Mesenchymal stem cell (in vitro differentiated cells and primary cell): ENCODE data around the gene RPS27A. TPM values are rescaled to one million over a fixed set of nuclear protein-coding genes. Genes with fewer than 3 reads are reported as not detected.
"Not testable (repeated sequence)": the region's sequence is repeated elsewhere in the genome, so short reads cannot be mapped to it uniquely, and the experiment has no call there.

Experiments used
- DNase-seq: peaks from one replicate; pipeline ENCODE4 v3.0.0-alpha.2; 2013
- H2AFZ ChIP-seq: one replicate; pipeline ENCODE4 v1.6.1; 2013; ENCODE audit warnings: low read depth, mild to moderate bottlenecking, control low read depth, inconsistent platforms, low read length, moderate library complexity
- H2AK5ac ChIP-seq: 2 replicates; pipeline ENCODE4 v1.6.1; 2013; ENCODE audit warnings: low read length, moderate library complexity, mild to moderate bottlenecking, inconsistent platforms; ENCODE audit not compliant: severe bottlenecking
- H2BK120ac ChIP-seq: one replicate; pipeline ENCODE4 v1.6.1; 2013; ENCODE audit warnings: low read depth, mild to moderate bottlenecking, inconsistent platforms, low read length, moderate library complexity
- H2BK12ac ChIP-seq, 2 experiments: one replicate each; pipeline ENCODE4 v1.6.1; 2013; ENCODE audit warnings: inconsistent platforms in 2 of 2, low read length in 2 of 2, mild to moderate bottlenecking in 2 of 2, moderate library complexity in 2 of 2, control low read depth in 1 of 2
- H2BK15ac ChIP-seq: one replicate; pipeline ENCODE4 v1.6.1; 2013; ENCODE audit warnings: mild to moderate bottlenecking, low read depth, inconsistent platforms; ENCODE audit not compliant: poor library complexity, severe bottlenecking
- H2BK5ac ChIP-seq: 2 replicates; pipeline ENCODE4 v1.6.1; 2013; ENCODE audit warnings: low read depth, mild to moderate bottlenecking, low read length, control low read depth, inconsistent platforms; ENCODE audit not compliant: poor library complexity, severe bottlenecking
- H3K14ac ChIP-seq, 2 experiments: one replicate each; pipeline ENCODE4 v1.6.1; 2013; ENCODE audit warnings: inconsistent platforms in 2 of 2, low read length in 2 of 2, control low read depth in 1 of 2, mild to moderate bottlenecking in 1 of 2, moderate library complexity in 1 of 2
- H3K18ac ChIP-seq, 2 experiments: one replicate each; pipeline ENCODE4 v1.6.1; 2013; ENCODE audit warnings: inconsistent platforms in 2 of 2, low read length in 2 of 2, control low read depth in 1 of 2, low read depth in 1 of 2, mild to moderate bottlenecking in 1 of 2
- H3K23ac ChIP-seq, 2 experiments: one replicate each; pipeline ENCODE4 v1.6.1; 2013; ENCODE audit warnings: inconsistent platforms in 2 of 2, low read length in 2 of 2, mild to moderate bottlenecking in 2 of 2, moderate library complexity in 2 of 2, control low read depth in 1 of 2
- H3K27ac ChIP-seq: 2 replicates; pipeline ENCODE4 v1.5.1; 2013; ENCODE audit warnings: mild to moderate bottlenecking, moderate library complexity, low read length, control low read depth, inconsistent platforms; ENCODE audit not compliant: poor library complexity, severe bottlenecking
- H3K27me3 ChIP-seq, 2 experiments: 2 replicates each; pipeline versions ENCODE4 v1.6.1 to v1.7.0; 2013; ENCODE audit warnings: low read length in 2 of 2, mild to moderate bottlenecking in 2 of 2, moderate library complexity in 2 of 2, control low read depth in 1 of 2, inconsistent platforms in 1 of 2; ENCODE audit not compliant: control insufficient read depth in 1 of 2, insufficient read depth in 1 of 2
- H3K36me3 ChIP-seq, 2 experiments: 2 replicates each; pipeline versions ENCODE4 v1.6.1 to v1.7.0; 2013; ENCODE audit warnings: low read length in 2 of 2, control low read depth in 1 of 2, inconsistent platforms in 1 of 2, low read depth in 1 of 2, mild to moderate bottlenecking in 1 of 2; ENCODE audit not compliant: insufficient read depth in 2 of 2, control insufficient read depth in 1 of 2
- H3K4ac ChIP-seq, 2 experiments: one replicate each; pipeline ENCODE4 v1.6.1; 2013; ENCODE audit warnings: inconsistent platforms in 2 of 2, low read length in 2 of 2, mild to moderate bottlenecking in 2 of 2, moderate library complexity in 2 of 2, control low read depth in 1 of 2, low read depth in 1 of 2
- H3K4me1 ChIP-seq: 2 replicates; pipeline ENCODE4 v1.6.1; 2013; ENCODE audit warnings: low read depth, low read length, control low read depth; ENCODE audit not compliant: control insufficient read depth, insufficient read depth
- H3K4me2 ChIP-seq: 2 replicates; pipeline ENCODE4 v1.6.1; 2013; ENCODE audit warnings: low read length, mild to moderate bottlenecking, inconsistent platforms; ENCODE audit not compliant: poor library complexity, severe bottlenecking
- H3K4me3 ChIP-seq, 2 experiments: 2 replicates each; pipeline versions ENCODE4 v1.5.1 to v1.7.0; 2013; ENCODE audit warnings: low read length in 2 of 2, mild to moderate bottlenecking in 2 of 2, control low read depth in 1 of 2, low read depth in 1 of 2; ENCODE audit not compliant: insufficient read depth in 1 of 2
- H3K79me1 ChIP-seq: replicated peaks from 2 replicates; pipeline ENCODE4 v1.6.1; 2013; ENCODE audit warnings: mild to moderate bottlenecking, control low read depth, low read length, inconsistent platforms; ENCODE audit not compliant: poor library complexity, severe bottlenecking
- H3K9ac ChIP-seq: 2 replicates; pipeline ENCODE4 v1.7.0; 2013; ENCODE audit warnings: mild to moderate bottlenecking, low read length, moderate library complexity
- H3K9me3 ChIP-seq: 2 replicates; pipeline ENCODE4 v1.7.0; 2013; ENCODE audit warnings: mild to moderate bottlenecking, low read length; ENCODE audit not compliant: control insufficient read depth
- H4K8ac ChIP-seq: one replicate; pipeline ENCODE4 v1.6.1; 2013; ENCODE audit warnings: inconsistent platforms, mild to moderate bottlenecking, low read length, moderate library complexity
- H4K91ac ChIP-seq: one replicate; pipeline ENCODE4 v1.6.1; 2013; ENCODE audit warnings: mild to moderate bottlenecking, low read length, inconsistent platforms
- WGBS: methylation state at CpG from one replicate; pipeline ENCODE4 v1.1.7; 2013; ENCODE audit warnings: mixed read lengths; 5-methylcytosine and 5-hydroxymethylcytosine counted together
- polyA plus RNA-seq, 2 experiments: library from polyadenylated mRNA; stranded (reverse); fragments of 200-250 nt; gene quantifications; one replicate each; pipeline ENCODE4 v1.2.3, GENCODE V29; 2013

RPS27A gene
- polyA plus RNA-seq (2013, experiment 1 of 2), result 1,882 TPM
- 1,945 TPM for polyA plus RNA-seq (2013, experiment 2 of 2)

- Histone ChIP-seq H3K4me2 (peak within 1 kb of the TSS; percentile 92), H3K36me3 (peaks cover 10 to 50% of the 10 kb centered on the region in 2 experiments), H2AFZ (peak within 1 kb of the TSS; percentile 3), H3K4me1 (peaks cover 4% of the 10 kb centered on the region), H3K23ac (peak within 1 kb of the TSS in 1 of 2 experiments; percentile 66), H3K9me3 (no peaks in the 10 kb centered on the region), H2BK15ac (no peak within 1 kb of the TSS), H3K4ac (peak within 1 kb of the TSS; percentile 87 to 93), H4K91ac (peak within 1 kb of the TSS; percentile 86), H4K8ac (peak within 1 kb of the TSS; percentile 96), H2AK5ac (peak within 1 kb of the TSS; percentile 68), H3K4me3 (peak within 1 kb of the TSS; percentile 88 to 95), H3K79me1 (peaks cover 16% of the 10 kb centered on the region), H2BK5ac (peak within 1 kb of the TSS; percentile 81), H2BK12ac (no peak within 1 kb of the TSS), H3K14ac (peak within 1 kb of the TSS in 1 of 2 experiments; percentile 87), H3K27ac (peak within 1 kb of the TSS; percentile 98), H2BK120ac (peak within 1 kb of the TSS; percentile 73), H3K18ac (peak within 1 kb of the TSS; percentile 67 to 94), H3K9ac (peak within 1 kb of the TSS; percentile 98), H3K27me3 (no peaks in the 10 kb centered on the region)
- peak; percentile 98 for DNase-seq
- WGBS, result under 1% methylated on average over 31 of the region's 37 CpGs
Measured at GRCh38 chr2:55232084-55232862, at the start of gene RPS27A, which contains the start of gene CLHC1. Gene RPS27A, plus strand, starts transcription at chr2:55232688. Its CDS starts 137 bp downstream, at chr2:55232825. Gene CLHC1, minus strand, starts transcription at chr2:55232293. Its CDS starts 9,882 bp downstream, at chr2:55222411.

GRCh38 chr2:55186837-55187236 lies 45.7 kb upstream of the RPS27A start:
- not testable (repeated sequence) for H2AFZ ChIP-seq, H3K9ac ChIP-seq, DNase-seq, H3K4me1 ChIP-seq, H4K91ac ChIP-seq, H2BK12ac ChIP-seq, H4K8ac ChIP-seq, H3K18ac ChIP-seq, H3K4ac ChIP-seq, H2BK15ac ChIP-seq, H3K9me3 ChIP-seq, H2BK120ac ChIP-seq, H3K4me3 ChIP-seq, H2BK5ac ChIP-seq, H3K14ac ChIP-seq, H3K27me3 ChIP-seq, H3K27ac ChIP-seq, H3K23ac ChIP-seq, H3K79me1 ChIP-seq, H2AK5ac ChIP-seq, H3K4me2 ChIP-seq
- 99% methylated on average over 6 of the region's 8 CpGs for whole genome bisulfite sequencing
- peaks cover 0 to 17% of the 10 kb centered on the region in 2 experiments for H3K36me3 ChIP-seq

GRCh38 chr2:55191888-55192287 lies 40.6 kb upstream of the RPS27A start:
- not testable (repeated sequence) for H2AK5ac ChIP-seq, H3K9me3 ChIP-seq

GRCh38 chr2:55196526-55196925 lies 36.0 kb upstream of the RPS27A start:
- Histone ChIP-seq H3K36me3 (peaks cover 31 to 46% of the 10 kb centered on the region in 2 experiments), H2BK5ac (no peak overlapping the region), H2AK5ac (no peak overlapping the region), H4K91ac (no peak overlapping the region), H2BK12ac (no peak overlapping the region), H3K23ac (no peak overlapping the region), H3K27me3 (no peaks in the 10 kb centered on the region), H3K79me1 (peaks cover 6% of the 10 kb centered on the region), H3K14ac (no peak overlapping the region), H3K9me3 (peaks cover 10% of the 10 kb centered on the region), H3K9ac (no peak overlapping the region), H2AFZ (no peak overlapping the region), H3K4me2 (no peak overlapping the region), H4K8ac (no peak overlapping the region), H3K4me3 (no peak overlapping the region), H3K4ac (no peak overlapping the region), H2BK120ac (no peak overlapping the region), H2BK15ac (no peak overlapping the region), H3K4me1 (no peaks in the 10 kb centered on the region), H3K27ac (no peak overlapping the region), H3K18ac (no peak overlapping the region)
- DNase-seq, result no peak
- 96% methylated on average over 2 of the region's 2 CpGs for WGBS

More at GRCh38 chr2:55191888-55192287, 40.6 kb upstream of the RPS27A start:
- H3K27me3 ChIP-seq, H3K4me2 ChIP-seq, H3K4me3 ChIP-seq, H2BK15ac ChIP-seq, H3K79me1 ChIP-seq, DNase-seq, H3K18ac ChIP-seq, H2BK5ac ChIP-seq, H3K23ac ChIP-seq, H4K91ac ChIP-seq, H3K27ac ChIP-seq, H2BK120ac ChIP-seq, H3K9ac ChIP-seq, H3K4me1 ChIP-seq, H3K14ac ChIP-seq, H3K4ac ChIP-seq, H2AFZ ChIP-seq, H4K8ac ChIP-seq, H2BK12ac ChIP-seq: not testable (repeated sequence)
- H3K36me3 ChIP-seq, result peaks cover 16 to 29% of the 10 kb centered on the region in 2 experiments
- 100% methylated on average over 1 of the region's 2 CpGs for WGBS
